Activated CD8-positive, alpha-beta T cell treated with anti-CD3 and anti-CD28 coated beads, Interleukin-2, amount 10 ng/mL, durations not matched to agents 7 days and 5 days (primary cell): Measurements from ENCODE around the gene MRPL38. TPM values are rescaled to one million over a fixed set of nuclear protein-coding genes. Genes with fewer than 3 reads are reported as not detected.

Source experiments
- ATAC-seq: fragments of 150-1000 bp; cut with Tn5 transposase; one replicate; pipeline ENCODE4 v1.10.0; 2021; ENCODE audit warnings: moderate library complexity
- CTCF ChIA-PET: fragments of 350-600 bp; sonication (Branson Sonifier 250); formaldehyde crosslinking; loops from one replicate; lab custom pipeline; 2021; ENCODE audit warnings: antibody characterized with exemption; lab: Charles Lee
- POLR2A ChIA-PET: fragments of 350-600 bp; sonication (Branson Sonifier 250); formaldehyde crosslinking; loops from one replicate; lab custom pipeline; 2021; ENCODE audit warnings: antibody characterized with exemption; lab: Charles Lee
- DNase-seq: peaks from one replicate; pipeline ENCODE4 v3.0.0-alpha.2; 2020
- H3K27ac Mint-ChIP-seq: one replicate; pipeline ENCODE4 v1.8.0; 2021; ENCODE audit warnings: mild to moderate bottlenecking, mixed read lengths
- H3K27me3 Mint-ChIP-seq: one replicate; pipeline ENCODE4 v1.8.0; 2021; ENCODE audit warnings: low read depth, mixed read lengths
- H3K36me3 Mint-ChIP-seq: one replicate; pipeline ENCODE4 v1.8.0; 2021; ENCODE audit warnings: low read depth, mixed read lengths
- H3K4me1 Mint-ChIP-seq: one replicate; pipeline ENCODE4 v1.8.0; 2021; ENCODE audit warnings: low read depth, mixed read lengths
- H3K4me3 Mint-ChIP-seq: one replicate; pipeline ENCODE4 v1.8.0; 2021; ENCODE audit warnings: mild to moderate bottlenecking, mixed read lengths
- H3K9me3 Mint-ChIP-seq: one replicate; pipeline ENCODE4 v1.8.0; 2022; ENCODE audit warnings: mixed read lengths; ENCODE audit not compliant: insufficient read depth
- total RNA-seq, 2 experiments: library from RNA; stranded (reverse); gene quantifications; one replicate each; pipeline ENCODE4 v1.2.3, GENCODE V29; 2021

Gene MRPL38
- total RNA-seq: 100 to 1,000 TPM in 1 of 2 experiments, 10 to 100 TPM in 1; 89.0 to 113 TPM

DNA sequence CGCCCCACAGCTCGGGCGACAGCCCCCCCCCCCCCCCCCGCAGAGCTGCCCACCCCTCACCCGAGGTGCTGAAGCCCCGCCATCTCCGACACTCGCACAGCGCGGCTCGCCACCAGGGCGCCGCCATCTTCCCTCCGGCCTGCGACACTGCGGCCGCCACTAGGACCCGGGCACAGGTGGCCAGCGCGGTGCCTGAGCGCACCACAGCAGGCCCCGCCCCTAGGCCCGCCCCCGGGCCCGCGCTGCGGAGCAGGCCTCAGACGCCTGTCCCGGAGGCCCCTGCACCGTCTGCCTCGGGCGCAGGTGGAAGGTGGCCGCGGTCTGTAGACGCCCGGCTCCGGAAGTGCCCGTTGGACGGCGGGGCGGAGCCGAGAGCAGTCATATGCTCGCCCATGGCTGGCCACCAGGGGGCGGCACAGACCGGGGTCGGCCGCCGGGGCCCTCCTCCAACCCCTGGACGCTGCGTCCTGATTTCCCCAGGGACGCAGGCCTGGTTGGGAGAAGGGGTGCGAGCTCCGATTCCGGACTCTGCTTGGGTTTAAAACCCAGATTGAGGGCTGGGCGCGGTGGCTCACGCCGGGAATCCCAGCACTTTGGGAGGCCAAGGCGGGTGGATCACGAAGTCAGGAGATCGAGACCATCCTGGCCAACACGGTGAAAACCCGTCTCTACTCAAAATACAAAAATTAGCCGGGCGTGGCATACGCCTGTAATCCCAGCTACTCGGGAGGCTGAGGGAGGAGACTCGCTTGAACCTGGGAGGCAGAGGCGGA lies at the start of gene MRPL38:
MRPL38 (minus strand) TSS at position 136 of the 773 bp plus-strand sequence; CDS start at position 127, 9 bp downstream.
- Mint-ChIP-seq H3K9me3 (no peaks in the 10 kb centered on the region), H3K4me1 (peaks cover 25% of the 10 kb centered on the region), H3K27me3 (no peaks in the 10 kb centered on the region), H3K36me3 (peaks cover 19% of the 10 kb centered on the region), H3K27ac (peak within 1 kb of the TSS; percentile 90), H3K4me3 (peak within 1 kb of the TSS; percentile 94)
- POLR2A ChIA-PET: interaction anchor here (0.6 to 1.2 kb wide), 8 partner anchors 9 to 128 kb away, joined by 3 to 5 read pairs (median 3); partner anchors contain the start of genes FBF1 and UNK
- CTCF ChIA-PET: interaction anchor here (0.7 to 4.0 kb wide), 21 partner anchors 9 to 222 kb away, joined by 3 to 69 read pairs (median 5); partner anchors contain the start of genes CDK3, TRIM65 and WBP2
- ATAC-seq (peak; percentile 99), DNase-seq (peak; percentile 96)

DNA sequence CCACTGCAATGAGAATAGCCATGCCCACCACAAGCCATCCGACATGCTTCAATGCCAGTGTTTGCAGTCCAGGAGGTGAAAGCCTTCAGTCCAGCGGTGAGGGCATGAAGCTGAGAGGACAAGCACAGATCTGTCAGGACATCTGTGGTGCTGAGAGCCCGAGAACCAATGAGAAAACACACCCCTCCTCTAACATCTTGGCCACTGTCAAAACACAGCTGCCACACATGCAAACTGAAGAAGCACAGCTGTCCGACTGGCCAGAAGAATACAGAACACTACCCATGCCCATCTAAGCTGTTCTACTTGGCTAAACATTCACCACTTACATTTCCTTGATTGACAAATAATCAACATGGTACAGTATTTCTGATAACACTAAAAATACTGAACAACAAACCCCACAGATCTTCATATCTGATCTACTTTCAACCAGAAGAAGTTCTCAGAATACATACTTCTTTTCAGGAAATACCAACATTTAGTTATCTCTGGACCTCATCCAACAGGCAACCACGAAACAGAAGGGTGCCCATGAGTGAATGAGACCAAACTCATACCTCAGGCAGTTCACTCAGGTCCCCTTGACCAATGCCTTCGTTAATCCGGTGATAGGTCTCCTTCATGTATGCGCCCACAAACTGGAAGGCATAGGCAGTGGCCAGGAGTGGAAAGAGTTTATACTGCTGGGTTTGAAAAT lies 46.3 kb upstream of the MRPL38 start:
- Mint-ChIP-seq H3K27ac (peak overlapping the region; percentile 81), H3K4me3 (no peak overlapping the region), H3K9me3 (no peaks in the 10 kb centered on the region), H3K27me3 (no peaks in the 10 kb centered on the region), H3K4me1 (peaks cover 17% of the 10 kb centered on the region), H3K36me3 (peaks cover 45% of the 10 kb centered on the region)
- DNase-seq: no peak
- ATAC-seq: peak; percentile 33
- POLR2A ChIA-PET: no interaction called here
- CTCF ChIA-PET: interaction anchor here (0.8 to 1.6 kb wide), 2 partner anchors 23 to 45 kb away, joined by 4 read pairs; no protein-coding TSS in a partner anchor

DNA sequence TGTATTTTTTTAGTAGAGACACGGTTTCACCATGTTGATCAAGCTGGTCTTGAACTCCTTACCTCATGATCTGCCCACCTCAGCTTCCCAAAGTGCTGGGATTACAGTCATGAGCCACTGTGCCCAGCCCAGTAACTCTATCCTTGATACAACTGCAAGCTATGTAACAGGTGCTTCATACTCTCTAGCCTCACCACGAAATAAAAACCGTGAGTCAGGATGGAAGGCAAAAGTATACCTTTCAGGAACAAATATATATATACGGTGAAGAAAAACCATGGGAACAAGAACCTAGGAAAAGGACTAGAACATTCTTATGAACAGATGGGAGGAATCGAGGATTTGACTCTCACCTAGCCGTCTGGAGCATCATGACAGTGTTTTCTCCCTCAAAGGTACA lies 45.7 kb upstream of the MRPL38 start:
- ChIA-PET POLR2A (no interaction called here), CTCF (interaction anchor here (0.8 to 1.6 kb wide), 2 partner anchors 23 to 45 kb away, joined by 4 read pairs; no protein-coding TSS in a partner anchor)
- no peak for DNase-seq
- Mint-ChIP-seq H3K4me3 (no peak overlapping the region), H3K9me3 (no peaks in the 10 kb centered on the region), H3K4me1 (peaks cover 17% of the 10 kb centered on the region), H3K27ac (no peak overlapping the region), H3K36me3 (peaks cover 44% of the 10 kb centered on the region), H3K27me3 (no peaks in the 10 kb centered on the region)
- no peak for ATAC-seq

DNA sequence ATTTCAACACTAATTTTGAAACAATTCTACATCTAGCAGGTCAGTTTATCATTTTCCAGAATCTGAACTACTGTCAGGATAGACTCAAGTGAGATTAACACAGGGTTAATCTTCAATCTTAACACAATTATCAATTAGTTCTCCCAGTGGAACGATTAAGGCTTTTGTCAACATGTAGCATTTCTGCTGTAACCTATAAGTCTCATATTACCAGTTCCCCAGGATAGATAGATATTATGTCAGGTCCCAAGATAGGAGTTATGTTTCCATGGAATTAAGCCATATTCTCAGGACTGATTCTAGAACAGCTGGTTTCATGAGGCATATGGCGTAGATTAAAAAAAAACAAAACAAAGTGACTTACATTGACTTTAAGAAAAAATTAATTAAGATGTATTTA lies 40.5 kb upstream of the MRPL38 start:
- Mint-ChIP-seq H3K27me3 (no peaks in the 10 kb centered on the region), H3K36me3 (peaks cover 24% of the 10 kb centered on the region), H3K4me1 (peaks cover 14% of the 10 kb centered on the region), H3K27ac (no peak overlapping the region), H3K4me3 (no peak overlapping the region), H3K9me3 (no peaks in the 10 kb centered on the region)
- no peak for DNase-seq
- no peak for ATAC-seq
- ChIA-PET POLR2A (no interaction called here), CTCF (interaction anchor here (0.7 kb wide), 1 partner anchor 69 kb away, joined by 3 read pairs; no protein-coding TSS in a partner anchor)

DNA sequence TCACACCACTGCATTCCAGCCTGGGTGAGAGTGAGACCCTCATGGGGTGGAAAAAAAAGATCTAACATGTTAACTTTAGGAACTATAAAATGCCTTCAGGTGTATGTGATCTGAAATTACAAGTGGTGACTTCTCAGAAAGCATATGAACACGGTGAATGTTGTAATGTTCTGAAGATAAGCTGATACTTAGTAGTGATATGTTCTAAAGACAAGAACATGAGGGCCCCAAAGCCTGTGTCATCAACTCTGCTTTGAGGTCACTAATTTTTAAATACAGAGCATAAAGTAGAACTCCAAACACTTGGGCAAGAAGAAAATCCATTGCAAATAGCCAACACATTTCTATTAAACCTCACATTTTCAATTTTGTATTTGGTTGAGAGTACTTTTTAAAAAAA lies 38.8 kb upstream of the MRPL38 start:
- Mint-ChIP-seq H3K4me1 (peaks cover 16% of the 10 kb centered on the region), H3K9me3 (no peaks in the 10 kb centered on the region), H3K36me3 (peaks cover 15% of the 10 kb centered on the region), H3K27me3 (no peaks in the 10 kb centered on the region), H3K4me3 (no peak overlapping the region), H3K27ac (no peak overlapping the region)
- no peak for DNase-seq
- ChIA-PET POLR2A (no interaction called here), CTCF (no interaction called here)
- ATAC-seq: no peak

DNA sequence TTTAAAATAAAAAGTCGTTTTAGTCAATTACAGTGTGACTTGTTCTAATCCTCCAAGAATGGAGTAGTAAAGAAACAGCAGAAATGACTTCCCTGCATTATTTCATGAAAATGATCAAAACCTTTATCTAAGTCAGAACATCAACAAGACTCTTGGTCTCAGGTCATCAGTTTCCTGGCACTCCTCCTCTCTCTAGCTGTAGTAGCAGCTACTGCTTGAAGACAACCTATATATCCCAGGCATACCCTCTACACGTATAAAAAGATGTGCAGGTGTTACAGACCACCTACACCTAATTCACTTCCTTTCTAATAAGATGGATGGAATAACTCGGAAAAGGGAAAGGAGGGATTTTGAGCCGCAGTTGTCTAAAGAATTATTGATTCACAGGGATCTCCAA lies 37.8 kb upstream of the MRPL38 start:
- ChIA-PET POLR2A (no interaction called here), CTCF (interaction anchor here (1.1 kb wide), 1 partner anchor 72 kb away, joined by 3 read pairs; no protein-coding TSS in a partner anchor)
- H3K4me1 Mint-ChIP-seq: peaks cover 16% of the 10 kb centered on the region
- H3K36me3 Mint-ChIP-seq: peaks cover 11% of the 10 kb centered on the region
- H3K27ac Mint-ChIP-seq: no peak overlapping the region
- H3K9me3 Mint-ChIP-seq: no peaks in the 10 kb centered on the region
- ATAC-seq: no peak
- DNase-seq: no peak
- no peak overlapping the region for H3K4me3 Mint-ChIP-seq
- H3K27me3 Mint-ChIP-seq: no peaks in the 10 kb centered on the region

DNA sequence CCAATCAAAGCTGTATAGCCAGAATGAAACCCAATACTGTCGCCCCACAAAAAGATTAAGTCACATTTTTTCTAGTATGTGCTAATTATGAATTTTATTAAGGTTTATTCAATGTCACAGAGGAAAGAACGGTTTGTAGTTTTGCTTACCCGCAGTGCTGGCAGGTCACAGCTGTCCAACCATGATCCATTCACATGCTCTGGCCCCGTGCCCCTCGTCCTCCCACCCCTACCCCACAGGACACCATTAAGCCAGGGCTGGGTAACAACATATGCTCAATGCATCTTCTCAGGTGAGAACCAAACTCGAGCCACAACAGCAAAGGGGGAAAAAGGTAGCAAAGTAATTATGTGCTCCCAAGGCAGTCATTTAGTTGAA lies 36.7 kb upstream of the MRPL38 start:
- POLR2A ChIA-PET: interaction anchor here (0.9 to 1.3 kb wide), 3 partner anchors 11 to 37 kb away, joined by 3 to 5 read pairs (median 3); partner anchors contain the start of genes ACOX1, MRPL38 and TEN1

DNA sequence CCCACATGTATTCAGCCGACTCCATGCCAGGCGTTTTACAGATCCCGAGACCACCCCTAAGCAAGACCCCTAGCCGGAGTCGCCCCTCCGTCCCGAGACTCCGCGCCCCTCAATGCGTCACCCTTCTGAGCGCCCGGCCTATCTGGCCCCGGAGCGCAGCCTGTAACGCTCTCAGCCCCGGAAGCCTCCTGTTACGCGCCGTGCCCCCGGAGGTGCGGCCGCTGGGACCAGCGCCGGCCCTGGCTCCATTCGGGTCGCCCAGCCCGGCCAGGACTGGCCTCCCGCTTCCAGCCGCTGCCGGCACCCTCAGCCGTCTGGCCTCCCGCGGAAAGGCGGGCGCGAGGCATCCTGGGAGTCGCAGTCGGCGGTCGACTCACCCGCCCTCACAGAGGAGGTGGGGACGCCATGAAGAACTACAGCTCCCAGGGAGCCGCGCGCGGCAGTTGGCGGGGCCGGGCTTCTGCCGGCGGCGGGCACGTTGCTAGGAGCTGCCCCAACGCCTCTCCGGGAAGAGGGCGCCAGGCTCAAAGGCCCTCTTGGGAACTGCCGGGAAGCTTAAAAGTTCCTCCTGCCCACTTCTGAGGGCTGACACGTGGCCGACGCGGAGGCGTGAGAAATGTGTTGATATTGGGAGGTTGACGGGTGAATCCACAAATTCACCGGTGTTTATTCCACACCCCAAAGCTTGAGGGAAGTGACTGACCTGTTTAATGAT lies 36.2 kb upstream of the MRPL38 start, which contains the start of gene FBF1:
FBF1 (minus strand) TSS at position 316 of the 715 bp plus-strand sequence. CDS start 2,893 bp downstream, outside the sequence.
- peak within 1 kb of the TSS; percentile 85 for H3K4me3 Mint-ChIP-seq
- CTCF ChIA-PET: interaction anchor here (0.7 to 1.1 kb wide), 3 partner anchors 60 to 187 kb away, joined by 3 read pairs; partner anchors contain the start of gene CDK3
- POLR2A ChIA-PET: interaction anchor here (0.8 to 1.3 kb wide), 4 partner anchors 11 to 140 kb away, joined by 3 to 5 read pairs (median 3); partner anchors contain the start of genes ACOX1, MRPL38 and TEN1
- H3K4me1 Mint-ChIP-seq: peaks cover 16% of the 10 kb centered on the region
- peak; percentile 93 for DNase-seq
- ATAC-seq: peak; percentile 99
- H3K27me3 Mint-ChIP-seq: no peaks in the 10 kb centered on the region
- no peaks in the 10 kb centered on the region for H3K9me3 Mint-ChIP-seq
- peak within 1 kb of the TSS; percentile 83 for H3K27ac Mint-ChIP-seq
- peaks cover 5% of the 10 kb centered on the region for H3K36me3 Mint-ChIP-seq

More for the DNA sequence above, 36.7 kb upstream of the MRPL38 start:
- Mint-ChIP-seq H3K27ac (peak overlapping the region; percentile 32), H3K36me3 (peaks cover 7% of the 10 kb centered on the region), H3K4me3 (peak overlapping the region; percentile 85), H3K9me3 (no peaks in the 10 kb centered on the region), H3K27me3 (no peaks in the 10 kb centered on the region), H3K4me1 (peaks cover 16% of the 10 kb centered on the region)
- no peak for ATAC-seq
- CTCF ChIA-PET: interaction anchor here (0.7 to 1.1 kb wide), 4 partner anchors 59 to 188 kb away, joined by 3 read pairs; partner anchors contain the start of gene CDK3
- no peak for DNase-seq

DNA sequence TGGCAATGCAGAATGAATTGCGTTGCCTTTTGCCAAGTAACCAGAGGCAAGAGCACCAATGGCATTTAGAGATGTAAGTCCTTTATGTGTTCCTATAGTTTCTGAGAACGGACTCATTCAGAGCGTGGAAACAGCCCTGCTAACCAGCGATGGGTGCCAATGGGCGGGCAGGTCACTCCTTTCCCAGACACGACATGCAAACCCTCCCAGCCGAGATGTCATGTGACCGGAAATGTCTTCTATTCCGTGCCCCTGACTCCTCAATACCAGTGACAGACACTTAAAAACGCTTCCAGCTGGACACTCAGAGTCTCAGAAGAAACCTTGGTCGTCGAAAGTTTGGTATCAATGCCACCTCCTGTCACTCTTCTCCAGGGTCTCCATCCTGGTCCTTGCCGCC lies 33.0 kb upstream of the MRPL38 start:
- ChIA-PET POLR2A (no interaction called here), CTCF (interaction anchor here (0.6 kb wide), 1 partner anchor 43 kb away, joined by 3 read pairs; no protein-coding TSS in a partner anchor)
- Mint-ChIP-seq H3K27ac (no peak overlapping the region), H3K4me1 (peaks cover 16% of the 10 kb centered on the region), H3K4me3 (no peak overlapping the region), H3K27me3 (no peaks in the 10 kb centered on the region), H3K36me3 (no peaks in the 10 kb centered on the region), H3K9me3 (no peaks in the 10 kb centered on the region)
- ATAC-seq (no peak), DNase-seq (no peak)

DNA sequence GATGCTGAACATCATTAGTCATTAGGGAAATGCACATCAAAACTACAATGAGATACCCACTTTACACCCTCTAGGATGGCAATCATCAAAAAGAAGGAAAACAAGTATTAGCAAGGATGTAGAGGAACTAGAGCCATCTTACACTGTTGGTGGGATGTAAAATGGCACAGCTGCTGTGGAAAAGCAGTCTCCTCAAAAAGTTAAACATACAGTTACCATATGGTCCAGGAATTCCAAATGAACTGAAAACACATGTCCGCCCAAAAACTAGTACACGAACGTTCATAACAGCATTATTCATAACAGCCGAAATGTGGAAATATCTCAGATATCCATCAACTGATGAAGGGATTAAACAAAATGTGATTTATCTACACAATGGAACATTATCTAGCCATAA lies 29.1 kb upstream of the MRPL38 start:
- CTCF ChIA-PET: interaction anchor here (1.3 kb wide), 1 partner anchor 77 kb away, joined by 3 read pairs; no protein-coding TSS in a partner anchor
- H3K36me3 Mint-ChIP-seq: no peaks in the 10 kb centered on the region
- H3K4me1 Mint-ChIP-seq: no peaks in the 10 kb centered on the region
- H3K9me3 Mint-ChIP-seq: no peaks in the 10 kb centered on the region
- no peak for DNase-seq
- H3K27me3 Mint-ChIP-seq: no peaks in the 10 kb centered on the region
- ATAC-seq: no peak
- H3K27ac Mint-ChIP-seq: no peak overlapping the region
- POLR2A ChIA-PET: no interaction called here
- H3K4me3 Mint-ChIP-seq: no peak overlapping the region

DNA sequence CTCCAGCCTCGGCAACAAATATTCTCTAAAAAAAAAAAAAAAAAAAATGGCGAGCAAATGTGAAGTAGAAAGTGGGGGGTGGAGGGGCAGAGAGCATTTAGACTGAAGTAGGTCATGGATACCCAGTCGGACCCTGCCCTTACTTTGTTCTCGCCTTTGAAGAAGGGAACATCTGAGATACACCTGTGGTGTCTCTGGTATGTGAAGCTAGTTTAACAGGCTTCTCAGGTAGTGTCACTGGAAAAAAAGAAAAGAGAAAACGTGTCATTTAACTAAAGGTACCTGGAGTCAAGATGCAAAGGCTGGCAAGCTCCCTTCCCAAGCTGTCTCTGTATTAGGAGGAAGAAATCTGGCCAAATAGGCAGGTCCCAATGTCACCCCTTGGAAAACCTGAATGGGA lies 28.2 kb upstream of the MRPL38 start:
- no peaks in the 10 kb centered on the region for H3K4me1 Mint-ChIP-seq
- H3K27me3 Mint-ChIP-seq: no peaks in the 10 kb centered on the region
- DNase-seq (no peak), ATAC-seq (no peak)
- H3K36me3 Mint-ChIP-seq: no peaks in the 10 kb centered on the region
- no peaks in the 10 kb centered on the region for H3K9me3 Mint-ChIP-seq
- ChIA-PET POLR2A (no interaction called here), CTCF (interaction anchor here (1.3 kb wide), 1 partner anchor 76 kb away, joined by 3 read pairs; no protein-coding TSS in a partner anchor)
- H3K27ac Mint-ChIP-seq: no peak overlapping the region
- no peak overlapping the region for H3K4me3 Mint-ChIP-seq
